Stimulated activated CD4-positive, alpha-beta T cell treated with anti-CD3 and anti-CD28 coated beads, Interleukin-1b, Interleukin-23, amount 100 ng/mL, for 1 hour (primary cell): ENCODE results near the gene SREBF1.
A peak's percentile ranks its signal among the peaks of the same experiment; 100 is the strongest.

Experiments used
- DNase-seq, 2 donors: peaks; one replicate each; pipeline ENCODE4 v3.0.0-alpha.2; 2020; ENCODE audit warnings: low read depth in 2 of 2

The SREBF1 gene

GRCh38 chr17:17841601-17842025 is 4.8 kb upstream of the SREBF1 start:
- no peak for DNase-seq

GRCh38 chr17:17840751-17841591 is 4.2 kb upstream of the SREBF1 start:
- no peak for DNase-seq

GRCh38 chr17:17839791-17840707 is 3.3 kb upstream of the SREBF1 start:
- peak; percentile 47 to 68 for DNase-seq

- DNase-seq: no peak
Observed at GRCh38 chr17:17837966-17838962, 1.5 kb upstream of the SREBF1 start.

GRCh38 chr17:17837380-17837821 is 615 bp upstream of the SREBF1 start:
- no peak for DNase-seq

- DNase-seq: peak; percentile 89 to 98
Observed at GRCh38 chr17:17836250-17836817, 452 bp downstream of the SREBF1 start.

GRCh38 chr17:17835415-17836249 is 1.2 kb downstream of the SREBF1 start:
- no peak for DNase-seq

- DNase-seq: no peak
Observed at GRCh38 chr17:17834974-17835373, 1.8 kb downstream of the SREBF1 start.

GRCh38 chr17:17833658-17834357 is 3.0 kb downstream of the SREBF1 start:
- DNase-seq: no peak

- DNase-seq: no peak
Observed at GRCh38 chr17:17832032-17832363, 4.8 kb downstream of the SREBF1 start.

- DNase-seq: no peak
Observed at GRCh38 chr17:17831208-17832031, 5.4 kb downstream of the SREBF1 start.

GRCh38 chr17:17830740-17831207 is 6.0 kb downstream of the SREBF1 start:
- DNase-seq: no peak

GRCh38 chr17:17830269-17830567 is 6.6 kb downstream of the SREBF1 start:
- no peak for DNase-seq

GRCh38 chr17:17827826-17828621 is 8.8 kb downstream of the SREBF1 start:
- no peak for DNase-seq

- no peak for DNase-seq
Observed at GRCh38 chr17:17826942-17827785, 9.6 kb downstream of the SREBF1 start.

- DNase-seq: no peak
Observed at GRCh38 chr17:17826342-17826713, 10.5 kb downstream of the SREBF1 start.
